ENCODE results near the gene PRKCA.

The PRKCA gene

GRCh38 chr17:66789961-66790437 lies 487.6 kb downstream of the PRKCA start:
- Histone ChIP-seq H3K9me3 (no peaks in the 10 kb centered on the region), H3K4me3 (ENCODE audit: low read depth, low read length) (no peak overlapping the region), H3K4me1 (no peaks in the 10 kb centered on the region), H3K27me3 (no peaks in the 10 kb centered on the region), H3K36me3 (no peaks in the 10 kb centered on the region; the same call in none of the 2 replicates)
- TF ChIP-seq CTCF (IDR thresholded peaks at IDR 0.05; ENCODE audit: low read depth, low read length): no peak
- DNase-seq: no peak

GRCh38 chr17:66790501-66791061 lies 488.2 kb downstream of the PRKCA start:
- H3K4me3 ChIP-seq (ENCODE audit: low read depth, low read length): no peak overlapping the region

GRCh38 chr17:66791347-66791746 lies 488.9 kb downstream of the PRKCA start:
- H3K4me3 ChIP-seq (ENCODE audit: low read depth, low read length): no peak overlapping the region
- H3K36me3 ChIP-seq: no peaks in the 10 kb centered on the region; the same call in none of the 2 replicates
- DNase-seq: no peak
- no peaks in the 10 kb centered on the region for H3K4me1 ChIP-seq
- H3K27me3 ChIP-seq: no peaks in the 10 kb centered on the region
- no peak for TF ChIP-seq CTCF (IDR thresholded peaks at IDR 0.05; ENCODE audit: low read depth, low read length)
- H3K9me3 ChIP-seq: no peaks in the 10 kb centered on the region

More at GRCh38 chr17:66790501-66791061, 488.2 kb downstream of the PRKCA start:
- Histone ChIP-seq H3K36me3 (no peaks in the 10 kb centered on the region; the same call in none of the 2 replicates), H3K27me3 (no peaks in the 10 kb centered on the region), H3K9me3 (no peaks in the 10 kb centered on the region), H3K4me1 (no peaks in the 10 kb centered on the region)
- TF ChIP-seq CTCF (IDR thresholded peaks at IDR 0.05; ENCODE audit: low read depth, low read length): no peak
- no peak for DNase-seq

GRCh38 chr17:66793814-66794213 lies 491.4 kb downstream of the PRKCA start:
- H3K27me3 ChIP-seq: no peaks in the 10 kb centered on the region
- TF ChIP-seq CTCF (IDR thresholded peaks at IDR 0.05; ENCODE audit: low read depth, low read length): no peak
- no peaks in the 10 kb centered on the region for H3K9me3 ChIP-seq
- no peaks in the 10 kb centered on the region; the same call in none of the 2 replicates for H3K36me3 ChIP-seq
- no peak for DNase-seq
- H3K4me3 ChIP-seq (ENCODE audit: low read depth, low read length): no peak overlapping the region
- no peaks in the 10 kb centered on the region for H3K4me1 ChIP-seq

- DNase-seq: no peak
- H3K27me3 ChIP-seq: no peaks in the 10 kb centered on the region
- no peaks in the 10 kb centered on the region; the same call in 1 of the 2 replicates for H3K36me3 ChIP-seq
- TF ChIP-seq CTCF (IDR thresholded peaks at IDR 0.05; ENCODE audit: low read depth, low read length): no peak
- no peak overlapping the region for H3K4me3 ChIP-seq (ENCODE audit: low read depth, low read length)
- H3K9me3 ChIP-seq: no peaks in the 10 kb centered on the region
- H3K4me1 ChIP-seq: no peaks in the 10 kb centered on the region
Observed at GRCh38 chr17:66795486-66795885, 493.1 kb downstream of the PRKCA start.

- Histone ChIP-seq H3K4me1 (no peaks in the 10 kb centered on the region), H3K27me3 (no peaks in the 10 kb centered on the region), H3K4me3 (ENCODE audit: low read depth, low read length) (no peak overlapping the region), H3K9me3 (no peaks in the 10 kb centered on the region), H3K36me3 (no peaks in the 10 kb centered on the region; the same call in 1 of the 2 replicates)
- no peak for TF ChIP-seq CTCF (IDR thresholded peaks at IDR 0.05; ENCODE audit: low read depth, low read length)
- no peak for DNase-seq
Observed at GRCh38 chr17:66799849-66800537, 497.6 kb downstream of the PRKCA start.
